NCI-H748 (cell line): ENCODE data around the gene CLTA.

Experiments
- DNase-seq: peaks from one replicate; lab custom pipeline; 2025; ENCODE audit not compliant: unreplicated experiment; lab: John Stamatoyannopoulos, UW

CLTA gene

GRCh38 chr9:36190388-36191289 lies at the start of gene CLTA:
TSS of gene CLTA (plus strand) at chr9:36190921. CDS start at chr9:36191057, 136 bp downstream.
- DNase-seq, result peak; percentile 99

- no peak for DNase-seq
Observed at GRCh38 chr9:36141288-36141687, 49.4 kb upstream of the CLTA start.

- DNase-seq, result no peak
Observed at GRCh38 chr9:36141761-36142160, 49.0 kb upstream of the CLTA start.

GRCh38 chr9:36142510-36143244 lies 48.0 kb upstream of the CLTA start:
- DNase-seq, result no peak

- DNase-seq, result no peak
Observed at GRCh38 chr9:36143245-36143641, 47.5 kb upstream of the CLTA start.

- DNase-seq, result no peak
Observed at GRCh38 chr9:36144309-36145232, 46.1 kb upstream of the CLTA start.

GRCh38 chr9:36145970-36146369 lies 44.8 kb upstream of the CLTA start:
- no peak for DNase-seq

GRCh38 chr9:36146651-36147050 lies 44.1 kb upstream of the CLTA start:
- no peak for DNase-seq

GRCh38 chr9:36147441-36148175 lies 43.1 kb upstream of the CLTA start:
- DNase-seq, result no peak

GRCh38 chr9:36148311-36149051 lies 42.2 kb upstream of the CLTA start:
- DNase-seq, result no peak

- no peak for DNase-seq
Observed at GRCh38 chr9:36149197-36149596, 41.5 kb upstream of the CLTA start.

GRCh38 chr9:36150574-36151315 lies 40.0 kb upstream of the CLTA start:
- DNase-seq, result no peak

- DNase-seq, result no peak
Observed at GRCh38 chr9:36151316-36152210, 39.2 kb upstream of the CLTA start.

- DNase-seq, result no peak
Observed at GRCh38 chr9:36152741-36153438, 37.8 kb upstream of the CLTA start.

- DNase-seq, result no peak
Observed at GRCh38 chr9:36153746-36154145, 37.0 kb upstream of the CLTA start.

- peak; percentile 35 for DNase-seq
Observed at GRCh38 chr9:36154331-36154952, 36.3 kb upstream of the CLTA start.

GRCh38 chr9:36156116-36156515 lies 34.6 kb upstream of the CLTA start:
- DNase-seq, result no peak
